Tibial artery (tissue), 4 donors: ENCODE data around the gene MPV17L2.
"Not testable (repeated sequence)": the region's sequence is repeated elsewhere in the genome, so short reads cannot be mapped to it uniquely, and the experiment has no call there.

Experiments used
- DNase-seq, 2 donors: peaks; one replicate each; pipeline ENCODE4 v3.0.0-alpha.2; 2019
- H3K27ac ChIP-seq, 2 donors: fragments of 200-600 bp; sonication (generic) in 1 of 2; 1 replicate in 1 of 2; 2 replicates in 1 of 2; pipeline ENCODE4 v1.5.1; 2018 to 2019; ENCODE audit warnings: mild to moderate bottlenecking in 1 of 2
- H3K27me3 ChIP-seq, 2 donors: fragments of 200-600 bp; sonication (generic) in 1 of 2; one replicate each; pipeline versions ENCODE4 v1.5.1 to v1.6.0; 2016 to 2019
- H3K36me3 ChIP-seq, 3 donors: fragments of 200-600 bp; sonication (generic) in 2 of 3; one replicate each; pipeline ENCODE4 v1.5.1; 2016 to 2019; ENCODE audit warnings: mild to moderate bottlenecking in 2 of 3
- H3K4me1 ChIP-seq, 4 donors: fragments of 200-600 bp; sonication (generic) in 2 of 4; 1 replicate in 3 of 4; 2 replicates in 1 of 4; pipeline ENCODE4 v1.5.1; 2016 to 2019
- H3K4me3 ChIP-seq, 2 donors: fragments of 200-600 bp; sonication (generic) in 1 of 2; 1 replicate in 1 of 2; 2 replicates in 1 of 2; pipeline ENCODE4 v1.5.1; 2018 to 2019; ENCODE audit warnings: mild to moderate bottlenecking in 2 of 2
- H3K9me3 ChIP-seq, 3 donors: fragments of 200-600 bp; sonication (generic) in 1 of 3; one replicate each; pipeline ENCODE4 v1.5.1; 2016 to 2019
- CTCF ChIP-seq, 2 experiments: fragments of 200-600 bp in 1 of 2; fragments of 450-650 bp in 1 of 2; IDR thresholded peaks; one replicate each; pipeline ENCODE4 v1.5.1; 2017 to 2019; ENCODE audit warnings: antibody characterized with exemption in 2 of 2, mild to moderate bottlenecking in 1 of 2, moderate library complexity in 1 of 2
- intact Hi-C: fragments of 100-400 bp; cut with DNase I; formaldehyde crosslinking; loops from one replicate; pipeline ENCODE4 v1.15.0; 2023; ENCODE audit warnings: low total_unique reads

MPV17L2 gene

GRCh38 chr19:18158467-18158866 is 34.6 kb upstream of the MPV17L2 start:
- Histone ChIP-seq H3K4me3 (no peak overlapping the region), H3K27ac (peak overlapping the region; percentile 64 to 76), H3K9me3 (no peaks in the 10 kb centered on the region), H3K36me3 (peaks cover 13 to 25% (median 16%) of the 10 kb centered on the region in 3 donors), H3K4me1 (peaks cover 7 to 55% (median 42%) of the 10 kb centered on the region in 4 donors), H3K27me3 (no peaks in the 10 kb centered on the region)
- no peak for TF ChIP-seq CTCF (IDR thresholded peaks at IDR 0.05)
- intact Hi-C loops, result no loop called here
- DNase-seq, result no peak

GRCh38 chr19:18159059-18159616 is 33.9 kb upstream of the MPV17L2 start:
- H3K27me3 ChIP-seq, H3K4me3 ChIP-seq, H3K9me3 ChIP-seq, intact Hi-C loops, H3K27ac ChIP-seq, DNase-seq: not testable (repeated sequence)
- Histone ChIP-seq H3K4me1 (peaks cover 7 to 48% (median 35%) of the 10 kb centered on the region in 4 donors), H3K36me3 (peaks cover 17 to 32% (median 22%) of the 10 kb centered on the region in 3 donors)

GRCh38 chr19:18159810-18160209 is 33.2 kb upstream of the MPV17L2 start:
- intact Hi-C loops, result no loop called here
- TF ChIP-seq CTCF (IDR thresholded peaks at IDR 0.05), result no peak
- DNase-seq, result no peak

GRCh38 chr19:18160493-18160970 is 32.5 kb upstream of the MPV17L2 start:
- intact Hi-C loops, result no loop called here
- Histone ChIP-seq H3K27me3 (no peaks in the 10 kb centered on the region), H3K9me3 (no peaks in the 10 kb centered on the region), H3K27ac (peak overlapping the region; percentile 76 to 79), H3K4me3 (peak overlapping the region; percentile 47 to 54), H3K4me1 (peaks cover 7 to 42% (median 31%) of the 10 kb centered on the region in 4 donors), H3K36me3 (peaks cover 17 to 43% (median 29%) of the 10 kb centered on the region in 3 donors)
- no peak for TF ChIP-seq CTCF (IDR thresholded peaks at IDR 0.05)
- DNase-seq, result no peak

More at GRCh38 chr19:18159810-18160209, 33.2 kb upstream of the MPV17L2 start:
- Histone ChIP-seq H3K9me3 (no peaks in the 10 kb centered on the region), H3K4me1 (peaks cover 7 to 43% (median 31%) of the 10 kb centered on the region in 4 donors), H3K4me3 (no peak overlapping the region), H3K27ac (peak overlapping the region in 1 of 2 donors; percentile 76), H3K36me3 (peaks cover 17 to 36% (median 27%) of the 10 kb centered on the region in 3 donors), H3K27me3 (no peaks in the 10 kb centered on the region)

- Histone ChIP-seq H3K9me3 (no peaks in the 10 kb centered on the region), H3K4me3 (peak overlapping the region; percentile 47 to 54), H3K4me1 (peaks cover 7 to 36% (median 28%) of the 10 kb centered on the region in 4 donors), H3K27ac (peak overlapping the region; percentile 76 to 79), H3K27me3 (no peaks in the 10 kb centered on the region), H3K36me3 (peaks cover 17 to 43% (median 30%) of the 10 kb centered on the region in 3 donors)
- intact Hi-C loops, result no loop called here
- DNase-seq, result peak; percentile 58 to 82
- peak; percentile 48 to 85 for TF ChIP-seq CTCF (IDR thresholded peaks at IDR 0.05)
Measured at GRCh38 chr19:18160971-18161635, 31.9 kb upstream of the MPV17L2 start.

- Histone ChIP-seq H3K4me3 (peak overlapping the region; percentile 47 to 54), H3K36me3 (peaks cover 22 to 46% (median 32%) of the 10 kb centered on the region in 3 donors), H3K9me3 (no peaks in the 10 kb centered on the region), H3K27ac (peak overlapping the region; percentile 68 to 79), H3K27me3 (no peaks in the 10 kb centered on the region), H3K4me1 (peaks cover 6 to 31% (median 23%) of the 10 kb centered on the region in 4 donors)
- TF ChIP-seq CTCF (IDR thresholded peaks at IDR 0.05), result no peak
- intact Hi-C loops, result no loop called here
- DNase-seq, result no peak
Measured at GRCh38 chr19:18161636-18162002, 31.4 kb upstream of the MPV17L2 start.
